DMS53 treated with DMSO at 0.1 percent for 48 hours (cell line): ENCODE results near the gene LRBA.
"Not testable (repeated sequence)": the region's sequence is repeated elsewhere in the genome, so short reads cannot be mapped to it uniquely, and the experiment has no call there.

Source experiments
- DNase-seq: peaks from one replicate; lab custom pipeline; 2025; ENCODE audit not compliant: unreplicated experiment; lab: John Stamatoyannopoulos, UW

Gene LRBA

GRCh38 chr4:150515135-150515534 is 499.9 kb downstream of the LRBA start:
- DNase-seq = no peak

- no peak for DNase-seq
These were observed 500.4 kb downstream of the LRBA start for GRCh38 chr4:150514709-150515108.

- no peak for DNase-seq
These were observed 504.8 kb downstream of the LRBA start for GRCh38 chr4:150510176-150510865.

- not testable (repeated sequence) for DNase-seq
These were observed 507.4 kb downstream of the LRBA start for GRCh38 chr4:150507656-150508055.

GRCh38 chr4:150501983-150502382 is 513.1 kb downstream of the LRBA start:
- no peak for DNase-seq

GRCh38 chr4:150501009-150501727 is 513.9 kb downstream of the LRBA start:
- no peak for DNase-seq

- DNase-seq = no peak
These were observed 517.5 kb downstream of the LRBA start for GRCh38 chr4:150497612-150498011.

GRCh38 chr4:150495550-150495949 is 519.5 kb downstream of the LRBA start:
- DNase-seq = no peak

GRCh38 chr4:150493851-150494250 is 521.2 kb downstream of the LRBA start:
- no peak for DNase-seq

GRCh38 chr4:150491132-150492049 is 523.7 kb downstream of the LRBA start:
- no peak for DNase-seq

GRCh38 chr4:150482581-150482980 is 532.5 kb downstream of the LRBA start:
- DNase-seq = no peak

- DNase-seq = no peak
These were observed 535.4 kb downstream of the LRBA start for GRCh38 chr4:150479657-150480056.

- no peak for DNase-seq
These were observed 537.2 kb downstream of the LRBA start for GRCh38 chr4:150477869-150478268.

- no peak for DNase-seq
These were observed 538.3 kb downstream of the LRBA start for GRCh38 chr4:150476776-150477175.

GRCh38 chr4:150475763-150476162 is 539.3 kb downstream of the LRBA start:
- DNase-seq = no peak

GRCh38 chr4:150464523-150464922 is 550.6 kb downstream of the LRBA start:
- no peak for DNase-seq

GRCh38 chr4:150462743-150463142 is 552.3 kb downstream of the LRBA start:
- peak; percentile 66 for DNase-seq

- no peak for DNase-seq
These were observed 553.1 kb downstream of the LRBA start for GRCh38 chr4:150461957-150462356.

- no peak for DNase-seq
These were observed 557.3 kb downstream of the LRBA start for GRCh38 chr4:150457802-150458201.

GRCh38 chr4:150451883-150452282 is 563.2 kb downstream of the LRBA start:
- DNase-seq = no peak

- DNase-seq = no peak
These were observed 567.7 kb downstream of the LRBA start for GRCh38 chr4:150447356-150447755.
